Liver (tissue), 3 donors: Measurements from ENCODE around the gene CMTM6.

Source experiments
- CTCF ChIP-seq: fragments of 150-350 bp; IDR thresholded peaks from 2 replicates; pipeline ENCODE4 v1.5.1; 2017; ENCODE audit warnings: improper control_type of control experiment, low read depth, low read length; ENCODE audit not compliant: missing input control
- FOXA2 ChIP-seq: IDR thresholded peaks from 2 replicates; pipeline ENCODE4 v1.6.1; 2016; ENCODE audit warnings: antibody characterized with exemption
- GABPA ChIP-seq, 2 donors: IDR thresholded peaks in 1 of 2; conservative IDR thresholded peaks in 1 of 2; 2 replicates each; pipeline ENCODE4 v1.6.1; 2016; ENCODE audit warnings: antibody characterized with exemption in 2 of 2, mild to moderate bottlenecking in 1 of 2, moderate library complexity in 1 of 2
- MAX ChIP-seq: IDR thresholded peaks from 2 replicates; pipeline ENCODE4 v1.6.1; 2016; ENCODE audit warnings: antibody characterized with exemption
- RAD21 ChIP-seq, 2 donors: IDR thresholded peaks; 2 replicates each; pipeline ENCODE4 v1.6.1; 2016; ENCODE audit warnings: antibody characterized with exemption in 2 of 2, mild to moderate bottlenecking in 2 of 2
- SP1 ChIP-seq: IDR thresholded peaks from 2 replicates; pipeline ENCODE4 v1.6.1; 2018; ENCODE audit warnings: antibody characterized with exemption, mild to moderate bottlenecking
- TAF1 ChIP-seq: conservative IDR thresholded peaks from 2 replicates; pipeline ENCODE4 v1.6.1; 2016; ENCODE audit warnings: antibody characterized with exemption, mild to moderate bottlenecking
- YY1 ChIP-seq: IDR thresholded peaks from 2 replicates; pipeline ENCODE4 v1.6.1; 2016; ENCODE audit warnings: antibody characterized with exemption, mild to moderate bottlenecking
- ZBTB33 ChIP-seq: IDR thresholded peaks from 2 replicates; pipeline ENCODE4 v1.6.1; 2016; ENCODE audit warnings: antibody characterized with exemption
- TF ChIP-seq, protein P1 (sequence below): IDR thresholded peaks from 2 replicates; pipeline ENCODE4 v1.6.1; 2016; ENCODE audit warnings: antibody characterized with exemption
- donor health status: healthy.
- donor health status: healthy.

DNA sequence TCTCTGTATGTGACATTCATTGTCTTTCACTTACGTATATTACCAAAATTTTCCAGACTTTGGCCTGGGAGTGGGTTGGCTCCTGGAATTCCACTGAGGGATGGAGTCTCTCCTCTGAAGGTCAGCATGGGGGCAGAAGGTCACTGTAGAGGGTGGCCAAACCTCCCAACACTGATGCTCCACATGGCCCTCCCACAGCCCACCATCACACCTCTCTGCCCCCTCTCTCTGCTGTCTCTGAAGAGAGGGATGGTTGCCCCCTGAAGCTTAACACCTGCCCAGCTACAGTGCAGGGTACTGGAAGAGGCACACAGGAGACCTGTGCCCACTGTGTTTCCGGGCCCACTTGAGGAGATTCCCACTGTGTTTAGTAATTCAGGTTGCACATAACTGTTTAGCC, 52.2 kb downstream of the CMTM6 start:
- no peak for TF ChIP-seq CTCF
- TF ChIP-seq MAX = no peak
- TF ChIP-seq, protein P1, sequence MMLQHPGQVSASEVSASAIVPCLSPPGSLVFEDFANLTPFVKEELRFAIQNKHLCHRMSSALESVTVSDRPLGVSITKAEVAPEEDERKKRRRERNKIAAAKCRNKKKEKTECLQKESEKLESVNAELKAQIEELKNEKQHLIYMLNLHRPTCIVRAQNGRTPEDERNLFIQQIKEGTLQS = no peak
- no peak for TF ChIP-seq FOXA2
- no peak for TF ChIP-seq GABPA (IDR thresholded peaks at IDR 0.05 in 1 of 2, conservative IDR thresholded peaks at IDR 0.05 in 1 of 2)
- no peak for TF ChIP-seq ZBTB33
- TF ChIP-seq TAF1 = no peak
- no peak for TF ChIP-seq RAD21 (IDR thresholded peaks at IDR 0.05)
- no peak for TF ChIP-seq SP1
- TF ChIP-seq YY1 = no peak
